K562 (cell line): Measurements from ENCODE around the gene SPINT2. TPM values are rescaled to one million over a fixed set of nuclear protein-coding genes. Genes with fewer than 3 reads are reported as not detected.

Experiments used
- ATAC-seq: fragments of 200-7000 bp; cut with Tn5 transposase; 3 replicates; pipeline ENCODE4 v1.9.1; 2020; ENCODE audit warnings: moderate library complexity
- BruUV-seq: library from RNA; stranded (reverse); fragments of 400-500 nt; replicated peaks from 2 replicates; lab custom pipeline; 2021; lab: Mats Ljungman, UMichigan
- CTCF ChIA-PET: fragments of 300-600 bp; formaldehyde crosslinking; extraction: SDS; loops from one replicate; lab custom pipeline; 2021; ENCODE audit warnings: low intra/inter-chr PET ratio; lab: Yijun Ruan, JAX
- POLR2A ChIA-PET: fragments of 300-600, 350-650 bp; sonication (Branson Sonifier 250); formaldehyde crosslinking; extraction: SDS; loops from one replicate; lab custom pipeline; 2021; ENCODE audit warnings: antibody characterized with exemption, inconsistent platforms; lab: Yijun Ruan, JAX
- DNase-seq, 4 experiments: peaks; one replicate each; pipeline versions ENCODE4 v3.0.0 to v3.0.0-alpha.2; 2011 to 2018; ENCODE audit warnings: low spot score in 3 of 4, mixed read lengths in 3 of 4; ENCODE audit errors: extremely low read depth in 1 of 4
- FAIRE-seq: peaks from 2 replicates; lab custom pipeline; 2011; peaks lifted over from hg19 to GRCh38; lab: Jason Lieb, UNC
- H2AFZ ChIP-seq: 2 replicates; pipeline ENCODE4 v1.6.0; 2011; ENCODE audit warnings: low read depth, low read length, control low read depth, inconsistent platforms
- H3K27ac ChIP-seq: fragments of 200-600 bp; 3 replicates; pipeline ENCODE4 v1.8.0; 2011; ENCODE audit warnings: low read depth, mild to moderate bottlenecking, control low read depth, inconsistent platforms, low read length, moderate library complexity, mixed read lengths; ENCODE audit errors: extremely low read depth
- H3K27me3 ChIP-seq, 2 experiments: fragments of 300-600 bp in 1 of 2; 2 replicates in 1 of 2; 3 replicates in 1 of 2; pipeline versions ENCODE4 v1.6.0 to v1.8.0; 2011; ENCODE audit warnings: inconsistent platforms in 2 of 2, low read length in 2 of 2, mild to moderate bottlenecking in 1 of 2, mixed read lengths in 1 of 2, moderate library complexity in 1 of 2; ENCODE audit not compliant: control insufficient read depth in 2 of 2, insufficient read depth in 2 of 2
- H3K36me3 ChIP-seq: fragments of 300-600 bp; 3 replicates; pipeline ENCODE4 v1.8.0; 2011; ENCODE audit warnings: mild to moderate bottlenecking, low read length, inconsistent platforms; ENCODE audit not compliant: control insufficient read depth, insufficient read depth
- H3K4me1 ChIP-seq, 2 experiments: fragments of 200-600 bp in 1 of 2; replicated peaks in 1 of 2; 2 replicates in 1 of 2; 3 replicates in 1 of 2; pipeline versions ENCODE4 v1.5.1 to v1.8.0; 2011; ENCODE audit warnings: inconsistent platforms in 2 of 2, low read length in 2 of 2, mild to moderate bottlenecking in 1 of 2, mixed read lengths in 1 of 2, moderate library complexity in 1 of 2; ENCODE audit not compliant: control insufficient read depth in 2 of 2, insufficient read depth in 2 of 2
- H3K4me2 ChIP-seq: 2 replicates; pipeline ENCODE4 v1.6.1; 2011; ENCODE audit warnings: low read length, control low read depth, inconsistent platforms, mixed read lengths; ENCODE audit not compliant: insufficient read depth
- H3K4me3 ChIP-seq: fragments of 200-600 bp; sonication (generic), shearing (Covaris generic); 2 replicates; pipeline ENCODE4 v1.5.1; 2016; ENCODE audit warnings: control low read depth, inconsistent platforms
- H3K79me2 ChIP-seq: fragments of 200-600 bp; 3 replicates; pipeline ENCODE4 v1.8.0; 2011; ENCODE audit warnings: low read length, inconsistent platforms; ENCODE audit not compliant: control insufficient read depth, insufficient read depth
- H3K9ac ChIP-seq, 2 experiments: 2 replicates each; pipeline versions ENCODE4 v1.6.0 to v1.6.1; 2011; ENCODE audit warnings: low read depth in 2 of 2, low read length in 2 of 2, control low read depth in 1 of 2, inconsistent platforms in 1 of 2, mild to moderate bottlenecking in 1 of 2, mixed read lengths in 1 of 2; ENCODE audit not compliant: insufficient read depth in 1 of 2
- H3K9me1 ChIP-seq: one replicate; pipeline ENCODE4 v1.6.0; 2011; ENCODE audit warnings: inconsistent platforms, mild to moderate bottlenecking, low read length, moderate library complexity; ENCODE audit not compliant: control insufficient read depth, insufficient read depth
- H3K9me3 ChIP-seq: replicated peaks from 2 replicates; pipeline ENCODE4 v1.5.1; 2011; ENCODE audit warnings: low read depth, low read length, inconsistent platforms; ENCODE audit not compliant: control insufficient read depth, insufficient read depth
- H4K20me1 ChIP-seq: replicated peaks from 2 replicates; pipeline ENCODE4 v1.6.1; 2011; ENCODE audit warnings: low read length, inconsistent platforms, mixed read lengths; ENCODE audit not compliant: control insufficient read depth, insufficient read depth
- CBX5 ChIP-seq: IDR thresholded peaks from 2 replicates; pipeline ENCODE4 v1.6.1; 2014; ENCODE audit warnings: low read depth, borderline replicate concordance
- TAL1 ChIP-seq: fragments of 450-650 bp; IDR thresholded peaks from 2 replicates; pipeline ENCODE4 v1.6.1; 2016; ENCODE audit warnings: mild to moderate bottlenecking
- TGIF2 ChIP-seq: sonication (generic); formaldehyde crosslinking; IDR thresholded peaks from 2 replicates; pipeline ENCODE4 v1.8.1; 2022; ENCODE audit warnings: mild to moderate bottlenecking, missing genetic modification reagents, moderate library complexity
- ZNF507 ChIP-seq: conservative IDR thresholded peaks from 2 replicates; pipeline ENCODE4 v1.6.1; 2017; ENCODE audit warnings: missing genetic modification characterization, missing compliant biosample characterization
- ZNF780A ChIP-seq: fragments of 250-450 bp; sonication (Bioruptor Pico); IDR thresholded peaks from 2 replicates; pipeline ENCODE4 v1.5.0; 2021; ENCODE audit warnings: mild to moderate bottlenecking
- WGBS: fragments of 100-300 bp; shearing (Covaris generic); methylation state at CpG from one replicate; pipeline ENCODE4 v1.1.6; 2016; ENCODE audit warnings: low coverage, mixed read lengths; ENCODE audit not compliant: insufficient coverage; ENCODE audit errors: missing lambda C conversion rate; 5-methylcytosine and 5-hydroxymethylcytosine counted together
- in situ Hi-C: fragments of 300-500 bp; cut with MboI; formaldehyde crosslinking; loops from 4 replicates; pipeline ENCODE4 v1.15.0; 2018; ENCODE audit warnings: inconsistent platforms, mixed read lengths
- intact Hi-C: fragments of 100-400 bp; cut with micrococcal nuclease; formaldehyde crosslinking; loops from 2 replicates; pipeline ENCODE4 v1.14.2; 2022
- polyA plus RNA-seq, 8 experiments: library from polyadenylated mRNA; depleted of rRNA in 4 of 8; stranded (reverse) in 5 of 8; unstranded in 3 of 8; fragments of >200 nt; fragmentation: Nextera tagmentation in 2 of 8; fragmentation: Illumina TruSeq in 1 of 8; extraction: Ambion mirVana in 2 of 8; extraction: Trizol in 1 of 8; gene quantifications; 2 replicates each; pipeline versions ENCODE4 v1.2.1 to v1.2.3, GENCODE V29; 2011 to 2014; ENCODE audit warnings: inconsistent platforms in 1 of 8, missing spikeins in 1 of 8
- total RNA-seq, 7 experiments: library from RNA; depleted of rRNA in 6 of 7; stranded (reverse); fragments of >200 nt in 6 of 7; fragmentation: Illumina TruSeq in 2 of 7; extraction: Trizol in 2 of 7; gene quantifications; 2 replicates each; pipeline versions ENCODE4 v1.2.1 to v1.2.3, GENCODE V29; 2011 to 2021; ENCODE audit warnings: low replicate concordance in 1 of 7

SPINT2 gene
- total and polyA plus RNA-seq, 9 of the 15 experiments (the other 6 are each of a cell fraction or from before 2014, with no cell fraction given), result 0.65 to 4.5 (median 3.4) TPM

- TF ChIP-seq TAL1 (no peak), CBX5 (no peak)
These were observed 62.2 kb downstream of the SPINT2 start (continued) for GRCh38 chr19:38326591-38326990.

GRCh38 chr19:38329651-38330050 is 65.3 kb downstream of the SPINT2 start:
- Histone ChIP-seq H3K9ac (peak overlapping the region in 1 of 2 experiments; percentile 71; a peak in 2 of 4 replicates), H3K9me1 (no peaks in the 10 kb centered on the region), H3K4me2 (no peak overlapping the region), H3K27ac (no peak overlapping the region), H4K20me1 (no peaks in the 10 kb centered on the region), H3K27me3 (no peaks in the 10 kb centered on the region), H3K9me3 (no peaks in the 10 kb centered on the region), H3K4me1 (peaks cover 6 to 24% of the 10 kb centered on the region in 2 experiments; a peak in 4 of 5 replicates), H3K4me3 (no peak overlapping the region), H2AFZ (no peak overlapping the region), H3K79me2 (no peaks in the 10 kb centered on the region), H3K36me3 (no peaks in the 10 kb centered on the region)
- in situ Hi-C loops, result loop anchor here (5.0 to 25.0 kb wide), 3 partner anchors 87 to 417 kb away; partner anchors contain the start of genes SIPA1L3 and WDR87
- ChIA-PET POLR2A (interaction anchor here (1.5 kb wide), 1 partner anchor 63 kb away, joined by 4 read pairs; no protein-coding TSS in a partner anchor), CTCF (interaction anchor here (1.0 kb wide), 1 partner anchor 95 kb away, joined by 3 read pairs; no protein-coding TSS in a partner anchor)
- intact Hi-C loops, result no loop called here
- FAIRE-seq, result no peak
- no peak for TF ChIP-seq ZNF780A (CRISPR knock-in tag)
- no peak for TF ChIP-seq TGIF2 (CRISPR knock-in tag)
- TF ChIP-seq ZNF507, result no peak
- no peak for DNase-seq
- no peak for ATAC-seq
- 94% methylated on average over 7 of the region's 7 CpGs for WGBS
- BruUV-seq, result no TSS peak
